ENCODE measurements around the gene KCTD10.

The KCTD10 gene

GRCh38 chr12:109489016-109489954, 12.2 kb upstream of the KCTD10 start:
- H3K36me3 ChIP-seq (ENCODE audit: insufficient read depth, low read length) = peaks cover 37% of the 10 kb centered on the region; the same call in 1 of the 2 replicates
- H3K9ac ChIP-seq (ENCODE audit: low read length) = no peak overlapping the region
- H3K79me2 ChIP-seq (ENCODE audit: insufficient read depth, low read length) = no peaks in the 10 kb centered on the region
- no peaks in the 10 kb centered on the region for H3F3A ChIP-seq (ENCODE audit: insufficient read depth, low read length)
- no peak overlapping the region for H3K4me3 ChIP-seq (ENCODE audit: low read depth, low read length, poor library complexity, severe bottlenecking)
- no peak overlapping the region for H3K4me2 ChIP-seq (ENCODE audit: low read length)
- H3K27me3 ChIP-seq (ENCODE audit: insufficient read depth, low read length) = no peaks in the 10 kb centered on the region
- H3K27ac ChIP-seq (ENCODE audit: low read depth, low read length, poor library complexity, severe bottlenecking) = no peak overlapping the region
- H3K9me2 ChIP-seq (ENCODE audit: low read depth, low read length) = no peaks in the 10 kb centered on the region
- H4K20me1 ChIP-seq (ENCODE audit: insufficient read depth, low read length) = no peaks in the 10 kb centered on the region
- no peaks in the 10 kb centered on the region for H3K4me1 ChIP-seq (ENCODE audit: insufficient read depth, low read length, severe bottlenecking)
- H2AFZ ChIP-seq (ENCODE audit: low read length) = no peak overlapping the region
- TF ChIP-seq CTCF (IDR thresholded peaks at IDR 0.05; ENCODE audit: low read length) = no peak
- TF ChIP-seq EZH2 (IDR thresholded peaks at IDR 0.05; ENCODE audit: borderline replicate concordance, low read length) = no peak
- no peaks in the 10 kb centered on the region for H3K9me3 ChIP-seq (ENCODE audit: low read length)

- Histone ChIP-seq H3K4me3 (ENCODE audit: low read depth, low read length, poor library complexity, severe bottlenecking) (no peak overlapping the region), H3K27me3 (ENCODE audit: insufficient read depth, low read length) (no peaks in the 10 kb centered on the region), H3K79me2 (ENCODE audit: insufficient read depth, low read length) (no peaks in the 10 kb centered on the region), H4K20me1 (ENCODE audit: insufficient read depth, low read length) (no peaks in the 10 kb centered on the region), H3K9me2 (ENCODE audit: low read depth, low read length) (no peaks in the 10 kb centered on the region), H3K9me3 (ENCODE audit: low read length) (no peaks in the 10 kb centered on the region), H3K9ac (ENCODE audit: low read length) (no peak overlapping the region), H3K4me1 (ENCODE audit: insufficient read depth, low read length, severe bottlenecking) (no peaks in the 10 kb centered on the region), H3K27ac (ENCODE audit: low read depth, low read length, poor library complexity, severe bottlenecking) (no peak overlapping the region), H3F3A (ENCODE audit: insufficient read depth, low read length) (no peaks in the 10 kb centered on the region), H3K4me2 (ENCODE audit: low read length) (no peak overlapping the region), H3K36me3 (ENCODE audit: insufficient read depth, low read length) (peaks cover 37% of the 10 kb centered on the region; the same call in 1 of the 2 replicates), H2AFZ (ENCODE audit: low read length) (no peak overlapping the region)
- TF ChIP-seq EZH2 (IDR thresholded peaks at IDR 0.05; ENCODE audit: borderline replicate concordance, low read length) = no peak
- no peak for TF ChIP-seq CTCF (IDR thresholded peaks at IDR 0.05; ENCODE audit: low read length)
These were observed 11.1 kb upstream of the KCTD10 start for GRCh38 chr12:109488051-109488665.

- Histone ChIP-seq H3K79me2 (ENCODE audit: insufficient read depth, low read length) (no peaks in the 10 kb centered on the region), H4K20me1 (ENCODE audit: insufficient read depth, low read length) (no peaks in the 10 kb centered on the region), H3K4me3 (ENCODE audit: low read depth, low read length, poor library complexity, severe bottlenecking) (no peak overlapping the region), H3K9me2 (ENCODE audit: low read depth, low read length) (no peaks in the 10 kb centered on the region), H3K9me3 (ENCODE audit: low read length) (no peaks in the 10 kb centered on the region), H2AFZ (ENCODE audit: low read length) (no peak overlapping the region), H3K4me1 (ENCODE audit: insufficient read depth, low read length, severe bottlenecking) (no peaks in the 10 kb centered on the region), H3K36me3 (ENCODE audit: insufficient read depth, low read length) (peaks cover 37% of the 10 kb centered on the region; the same call in 1 of the 2 replicates), H3K4me2 (ENCODE audit: low read length) (no peak overlapping the region), H3K9ac (ENCODE audit: low read length) (no peak overlapping the region), H3K27me3 (ENCODE audit: insufficient read depth, low read length) (no peaks in the 10 kb centered on the region), H3K27ac (ENCODE audit: low read depth, low read length, poor library complexity, severe bottlenecking) (no peak overlapping the region), H3F3A (ENCODE audit: insufficient read depth, low read length) (no peaks in the 10 kb centered on the region)
- TF ChIP-seq EZH2 (IDR thresholded peaks at IDR 0.05; ENCODE audit: borderline replicate concordance, low read length) = no peak
- no peak for TF ChIP-seq CTCF (IDR thresholded peaks at IDR 0.05; ENCODE audit: low read length)
These were observed 10.3 kb upstream of the KCTD10 start for GRCh38 chr12:109487181-109488050.

Measured in OCI-LY1 (cell line).